GM20431 (cell line): Measurements from ENCODE around the gene KBTBD4.

ENCODE experiments used
- in situ Hi-C: fragments of 300-500 bp; cut with MseI, MboI; formaldehyde crosslinking; loops from one replicate; pipeline ENCODE4 v1.15.0; 2020; ENCODE audit warnings: low sequenced_read_pairs; ENCODE audit not compliant: unreplicated experiment

The KBTBD4 gene

GRCh38 chr11:47578524-47579494 is at the start of gene KBTBD4, which contains the start of gene NDUFS3:
Gene KBTBD4, minus strand, starts transcription at chr11:47578970. Its CDS starts 19 bp downstream, at chr11:47578951.
Gene NDUFS3, plus strand, starts transcription at chr11:47579074. Its CDS starts 18 bp downstream, at chr11:47579092.
- in situ Hi-C loops = no loop called here

- in situ Hi-C loops = no loop called here
These were observed 49.3 kb upstream of the KBTBD4 start for GRCh38 chr11:47628026-47628425.

GRCh38 chr11:47626234-47626633 is 47.5 kb upstream of the KBTBD4 start:
- in situ Hi-C loops = no loop called here

- in situ Hi-C loops = no loop called here
These were observed 42.1 kb upstream of the KBTBD4 start for GRCh38 chr11:47620836-47621378.

- in situ Hi-C loops = no loop called here
These were observed 38.6 kb upstream of the KBTBD4 start for GRCh38 chr11:47617417-47617809.

GRCh38 chr11:47616726-47617416 is 38.1 kb upstream of the KBTBD4 start:
- in situ Hi-C loops = no loop called here

- in situ Hi-C loops = no loop called here
These were observed 36.5 kb upstream of the KBTBD4 start for GRCh38 chr11:47615249-47615648.

GRCh38 chr11:47611348-47611794 is 32.6 kb upstream of the KBTBD4 start:
- in situ Hi-C loops = no loop called here

- in situ Hi-C loops = no loop called here
These were observed 30.9 kb upstream of the KBTBD4 start for GRCh38 chr11:47609675-47610074.

GRCh38 chr11:47607380-47607779 is 28.6 kb upstream of the KBTBD4 start:
- in situ Hi-C loops = no loop called here

GRCh38 chr11:47606731-47607130 is 28.0 kb upstream of the KBTBD4 start:
- in situ Hi-C loops = no loop called here

GRCh38 chr11:47605921-47606320 is 27.2 kb upstream of the KBTBD4 start:
- in situ Hi-C loops = no loop called here

- in situ Hi-C loops = no loop called here
These were observed 24.5 kb upstream of the KBTBD4 start for GRCh38 chr11:47603295-47603694.

- in situ Hi-C loops = no loop called here
These were observed 21.1 kb upstream of the KBTBD4 start for GRCh38 chr11:47599902-47600301.

GRCh38 chr11:47595967-47596366 is 17.2 kb upstream of the KBTBD4 start:
- in situ Hi-C loops = no loop called here

GRCh38 chr11:47595029-47595428 is 16.3 kb upstream of the KBTBD4 start:
- in situ Hi-C loops = no loop called here

GRCh38 chr11:47593934-47594855 is 15.4 kb upstream of the KBTBD4 start, which contains the start of gene C1QTNF4:
Gene C1QTNF4, minus strand, starts transcription at chr11:47594411. Its CDS starts 3,601 bp downstream, at chr11:47590810.
- in situ Hi-C loops = no loop called here

GRCh38 chr11:47593492-47593933 is 14.7 kb upstream of the KBTBD4 start:
- in situ Hi-C loops = no loop called here

GRCh38 chr11:47592970-47593369 is 14.2 kb upstream of the KBTBD4 start:
- in situ Hi-C loops = no loop called here
